ENCODE measurements around the gene CALHM5. TPM values are rescaled to one million over a fixed set of nuclear protein-coding genes. Genes with fewer than 3 reads are reported as not detected.
A peak's percentile ranks its signal among the peaks of the same experiment; 100 is the strongest.

Gene CALHM5
- total RNA-seq, 1 experiment from 2014 or later: 0.05 TPM

- Histone ChIP-seq H3K4me3 (replicated peaks in 1 of 2; ENCODE audit: low read depth in 1 of 2, low read length in 2 of 2) (no peak overlapping the region), H3K36me3 (ENCODE audit: control insufficient read depth in 1 of 2, insufficient read depth in 2 of 2, low read length in 2 of 2) (no peaks in the 10 kb centered on the region), H3K27me3 (ENCODE audit: insufficient read depth, low read length) (no peaks in the 10 kb centered on the region), H3K4me1 (ENCODE audit: control insufficient read depth in 1 of 2, insufficient read depth in 2 of 2, low read length in 2 of 2) (peaks cover 0 to 2% of the 10 kb centered on the region in 2 experiments; a peak in 1 of 4 replicates), H2AFZ (ENCODE audit: low read depth, low read length, poor library complexity, severe bottlenecking) (peak overlapping the region; percentile 38), H3K9ac (ENCODE audit: low read length) (no peak overlapping the region), H3K27ac (ENCODE audit: low read depth, low read length) (no peak overlapping the region), H3K79me2 (ENCODE audit: insufficient read depth, low read length) (no peaks in the 10 kb centered on the region), H3K9me3 (ENCODE audit: control insufficient read depth in 1 of 2, insufficient read depth in 1 of 2, low read depth in 1 of 2, low read length in 2 of 2) (no peaks in the 10 kb centered on the region), H3K4me2 (ENCODE audit: low read length) (no peak overlapping the region), H3K9me2 (ENCODE audit: insufficient read depth) (no peaks in the 10 kb centered on the region), H4K20me1 (ENCODE audit: insufficient read depth) (no peaks in the 10 kb centered on the region)
- no peak for DNase-seq (ENCODE audit: low read depth, low spot score)
- ChIA-PET CTCF (no interaction called here), RAD21 (ENCODE audit: low non-redundant PET in 1 of 2, low total read pairs in 2 of 2, uncharacterized antibody in 2 of 2, unreplicated experiment in 2 of 2) (no interaction called here), POLR2A (no interaction called here)
- BruUV-seq (replicated peaks): no TSS peak
- no peak for ATAC-seq
- TF ChIP-seq ATF3 (IDR thresholded peaks at IDR 0.05) (no peak), EZH2 (IDR thresholded peaks at IDR 0.05) (no peak), TCF7L2 (IDR thresholded peaks at IDR 0.05; ENCODE audit: borderline replicate concordance, extremely low read depth, insufficient read depth, insufficient read length) (no peak), EGR1 (IDR thresholded peaks at IDR 0.05; ENCODE audit: low read depth) (no peak), ZFX (IDR thresholded peaks at IDR 0.05) (no peak), EZH2phosphoT487 (IDR thresholded peaks at IDR 0.05; ENCODE audit: borderline replicate concordance) (no peak), YY1 (IDR thresholded peaks at IDR 0.05; ENCODE audit: extremely low read depth, insufficient replicate concordance, low read depth, low read length) (no peak), ELF1 (IDR thresholded peaks at IDR 0.05; ENCODE audit: borderline replicate concordance, low read depth) (no peak), POLR2A (IDR thresholded peaks at IDR 0.05; ENCODE audit: borderline replicate concordance, extremely low read depth, insufficient read depth, insufficient read length) (no peak), JUND (IDR thresholded peaks at IDR 0.05) (no peak), SP1 (IDR thresholded peaks at IDR 0.05; ENCODE audit: low read depth) (no peak), RAD21 (IDR thresholded peaks at IDR 0.05; ENCODE audit: low read depth) (no peak), MAX (IDR thresholded peaks at IDR 0.05) (no peak)
- intact Hi-C loops (cut with micrococcal nuclease): no loop called here
Observed at GRCh38 chr6:116550796-116551195, 39.4 kb downstream of the CALHM5 start.

Measured in HCT116 (cell line).